Measurements from ENCODE around the gene NPAS3.

DNA sequence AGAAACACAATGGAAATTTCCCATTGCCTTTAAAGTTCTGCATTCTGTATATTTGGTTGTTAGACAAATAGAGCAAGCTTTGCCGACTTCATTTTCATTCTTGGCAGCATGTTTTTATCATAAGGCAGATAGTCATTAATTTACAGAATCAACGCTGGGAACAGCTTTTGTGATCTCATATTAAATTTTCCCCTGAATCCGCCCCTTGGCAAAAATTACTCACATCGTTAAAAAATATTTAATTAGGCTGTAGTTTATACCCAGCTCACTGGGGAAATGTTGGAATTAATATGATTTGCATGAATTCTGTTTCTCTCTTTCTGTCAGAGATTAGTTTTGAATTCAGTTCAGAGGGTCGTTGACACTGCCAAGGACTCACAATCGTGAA, 714.6 kb downstream of the NPAS3 start:
- TF ChIP-seq, protein P1, sequence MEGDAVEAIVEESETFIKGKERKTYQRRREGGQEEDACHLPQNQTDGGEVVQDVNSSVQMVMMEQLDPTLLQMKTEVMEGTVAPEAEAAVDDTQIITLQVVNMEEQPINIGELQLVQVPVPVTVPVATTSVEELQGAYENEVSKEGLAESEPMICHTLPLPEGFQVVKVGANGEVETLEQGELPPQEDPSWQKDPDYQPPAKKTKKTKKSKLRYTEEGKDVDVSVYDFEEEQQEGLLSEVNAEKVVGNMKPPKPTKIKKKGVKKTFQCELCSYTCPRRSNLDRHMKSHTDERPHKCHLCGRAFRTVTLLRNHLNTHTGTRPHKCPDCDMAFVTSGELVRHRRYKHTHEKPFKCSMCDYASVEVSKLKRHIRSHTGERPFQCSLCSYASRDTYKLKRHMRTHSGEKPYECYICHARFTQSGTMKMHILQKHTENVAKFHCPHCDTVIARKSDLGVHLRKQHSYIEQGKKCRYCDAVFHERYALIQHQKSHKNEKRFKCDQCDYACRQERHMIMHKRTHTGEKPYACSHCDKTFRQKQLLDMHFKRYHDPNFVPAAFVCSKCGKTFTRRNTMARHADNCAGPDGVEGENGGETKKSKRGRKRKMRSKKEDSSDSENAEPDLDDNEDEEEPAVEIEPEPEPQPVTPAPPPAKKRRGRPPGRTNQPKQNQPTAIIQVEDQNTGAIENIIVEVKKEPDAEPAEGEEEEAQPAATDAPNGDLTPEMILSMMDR (IDR thresholded peaks at IDR 0.05), result no peak
- TF ChIP-seq POLR2A (IDR thresholded peaks at IDR 0.05), result no peak
